Measurements from ENCODE around the gene ACOX3.

- TF ChIP-seq, protein P1, sequence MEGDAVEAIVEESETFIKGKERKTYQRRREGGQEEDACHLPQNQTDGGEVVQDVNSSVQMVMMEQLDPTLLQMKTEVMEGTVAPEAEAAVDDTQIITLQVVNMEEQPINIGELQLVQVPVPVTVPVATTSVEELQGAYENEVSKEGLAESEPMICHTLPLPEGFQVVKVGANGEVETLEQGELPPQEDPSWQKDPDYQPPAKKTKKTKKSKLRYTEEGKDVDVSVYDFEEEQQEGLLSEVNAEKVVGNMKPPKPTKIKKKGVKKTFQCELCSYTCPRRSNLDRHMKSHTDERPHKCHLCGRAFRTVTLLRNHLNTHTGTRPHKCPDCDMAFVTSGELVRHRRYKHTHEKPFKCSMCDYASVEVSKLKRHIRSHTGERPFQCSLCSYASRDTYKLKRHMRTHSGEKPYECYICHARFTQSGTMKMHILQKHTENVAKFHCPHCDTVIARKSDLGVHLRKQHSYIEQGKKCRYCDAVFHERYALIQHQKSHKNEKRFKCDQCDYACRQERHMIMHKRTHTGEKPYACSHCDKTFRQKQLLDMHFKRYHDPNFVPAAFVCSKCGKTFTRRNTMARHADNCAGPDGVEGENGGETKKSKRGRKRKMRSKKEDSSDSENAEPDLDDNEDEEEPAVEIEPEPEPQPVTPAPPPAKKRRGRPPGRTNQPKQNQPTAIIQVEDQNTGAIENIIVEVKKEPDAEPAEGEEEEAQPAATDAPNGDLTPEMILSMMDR (IDR thresholded peaks at IDR 0.05; ENCODE audit: low read depth, low read length, missing input control), result no peak
- TF ChIP-seq FOXA1 (IDR thresholded peaks at IDR 0.05) (no peak), MAX (IDR thresholded peaks at IDR 0.05) (no peak)
- TF ChIP-seq, protein P2, sequence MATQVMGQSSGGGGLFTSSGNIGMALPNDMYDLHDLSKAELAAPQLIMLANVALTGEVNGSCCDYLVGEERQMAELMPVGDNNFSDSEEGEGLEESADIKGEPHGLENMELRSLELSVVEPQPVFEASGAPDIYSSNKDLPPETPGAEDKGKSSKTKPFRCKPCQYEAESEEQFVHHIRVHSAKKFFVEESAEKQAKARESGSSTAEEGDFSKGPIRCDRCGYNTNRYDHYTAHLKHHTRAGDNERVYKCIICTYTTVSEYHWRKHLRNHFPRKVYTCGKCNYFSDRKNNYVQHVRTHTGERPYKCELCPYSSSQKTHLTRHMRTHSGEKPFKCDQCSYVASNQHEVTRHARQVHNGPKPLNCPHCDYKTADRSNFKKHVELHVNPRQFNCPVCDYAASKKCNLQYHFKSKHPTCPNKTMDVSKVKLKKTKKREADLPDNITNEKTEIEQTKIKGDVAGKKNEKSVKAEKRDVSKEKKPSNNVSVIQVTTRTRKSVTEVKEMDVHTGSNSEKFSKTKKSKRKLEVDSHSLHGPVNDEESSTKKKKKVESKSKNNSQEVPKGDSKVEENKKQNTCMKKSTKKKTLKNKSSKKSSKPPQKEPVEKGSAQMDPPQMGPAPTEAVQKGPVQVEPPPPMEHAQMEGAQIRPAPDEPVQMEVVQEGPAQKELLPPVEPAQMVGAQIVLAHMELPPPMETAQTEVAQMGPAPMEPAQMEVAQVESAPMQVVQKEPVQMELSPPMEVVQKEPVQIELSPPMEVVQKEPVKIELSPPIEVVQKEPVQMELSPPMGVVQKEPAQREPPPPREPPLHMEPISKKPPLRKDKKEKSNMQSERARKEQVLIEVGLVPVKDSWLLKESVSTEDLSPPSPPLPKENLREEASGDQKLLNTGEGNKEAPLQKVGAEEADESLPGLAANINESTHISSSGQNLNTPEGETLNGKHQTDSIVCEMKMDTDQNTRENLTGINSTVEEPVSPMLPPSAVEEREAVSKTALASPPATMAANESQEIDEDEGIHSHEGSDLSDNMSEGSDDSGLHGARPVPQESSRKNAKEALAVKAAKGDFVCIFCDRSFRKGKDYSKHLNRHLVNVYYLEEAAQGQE (IDR thresholded peaks at IDR 0.05), result no peak
These were observed 81.3 kb downstream of the ACOX3 start for GRCh38 chr4:8359193-8359592.

Measured in liver (tissue), 2 donors.